ENCODE data around the gene LCLAT1.

The LCLAT1 gene

DNA sequence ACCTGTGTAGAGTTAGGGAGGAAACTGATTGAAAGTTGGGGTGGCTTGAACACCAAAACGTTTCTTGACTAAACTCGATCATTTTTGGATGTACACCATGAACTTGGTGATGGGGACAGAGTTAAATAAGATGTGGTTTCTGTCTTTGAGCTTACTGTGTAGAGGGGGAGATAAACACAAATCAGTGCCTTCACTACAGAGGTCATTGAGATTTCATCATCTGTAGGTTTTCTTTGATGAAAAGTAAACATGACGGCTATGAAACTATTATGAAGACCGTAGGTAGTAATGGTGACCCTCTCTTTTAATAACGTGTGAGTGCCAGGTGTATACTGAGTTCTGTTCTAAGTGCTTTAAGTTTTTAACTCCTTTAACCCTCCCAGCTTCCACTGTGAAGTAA lies 6.5 kb downstream of the LCLAT1 start:
- Histone ChIP-seq H3K27me3 (ENCODE audit: insufficient read depth, low read length, poor library complexity, severe bottlenecking) (no peaks in the 10 kb centered on the region), H3K79me2 (ENCODE audit: insufficient read depth, low read length) (peaks cover 87% of the 10 kb centered on the region), H3K9me2 (replicated peaks; ENCODE audit: low read depth, low read length) (no peaks in the 10 kb centered on the region), H4K20me1 (ENCODE audit: insufficient read depth, low read length, poor library complexity, severe bottlenecking) (peaks cover 16% of the 10 kb centered on the region), H3K36me3 (ENCODE audit: insufficient read depth, low read length) (no peaks in the 10 kb centered on the region), H3K4me1 (ENCODE audit: insufficient read depth, low read length, poor library complexity, severe bottlenecking) (peaks cover 31% of the 10 kb centered on the region), H3F3A (ENCODE audit: low read depth) (no peaks in the 10 kb centered on the region), H3K9ac (ENCODE audit: low read depth, low read length, poor library complexity, severe bottlenecking) (no peak overlapping the region), H2AFZ (ENCODE audit: low read length) (no peak overlapping the region), H3K4me3 (ENCODE audit: low read length, poor library complexity, severe bottlenecking) (no peak overlapping the region), H3K4me2 (ENCODE audit: low read depth, low read length, poor library complexity, severe bottlenecking) (no peak overlapping the region), H3K9me3 (ENCODE audit: insufficient read depth, low read depth, low read length) (no peaks in the 10 kb centered on the region)
- TF ChIP-seq, protein P1, sequence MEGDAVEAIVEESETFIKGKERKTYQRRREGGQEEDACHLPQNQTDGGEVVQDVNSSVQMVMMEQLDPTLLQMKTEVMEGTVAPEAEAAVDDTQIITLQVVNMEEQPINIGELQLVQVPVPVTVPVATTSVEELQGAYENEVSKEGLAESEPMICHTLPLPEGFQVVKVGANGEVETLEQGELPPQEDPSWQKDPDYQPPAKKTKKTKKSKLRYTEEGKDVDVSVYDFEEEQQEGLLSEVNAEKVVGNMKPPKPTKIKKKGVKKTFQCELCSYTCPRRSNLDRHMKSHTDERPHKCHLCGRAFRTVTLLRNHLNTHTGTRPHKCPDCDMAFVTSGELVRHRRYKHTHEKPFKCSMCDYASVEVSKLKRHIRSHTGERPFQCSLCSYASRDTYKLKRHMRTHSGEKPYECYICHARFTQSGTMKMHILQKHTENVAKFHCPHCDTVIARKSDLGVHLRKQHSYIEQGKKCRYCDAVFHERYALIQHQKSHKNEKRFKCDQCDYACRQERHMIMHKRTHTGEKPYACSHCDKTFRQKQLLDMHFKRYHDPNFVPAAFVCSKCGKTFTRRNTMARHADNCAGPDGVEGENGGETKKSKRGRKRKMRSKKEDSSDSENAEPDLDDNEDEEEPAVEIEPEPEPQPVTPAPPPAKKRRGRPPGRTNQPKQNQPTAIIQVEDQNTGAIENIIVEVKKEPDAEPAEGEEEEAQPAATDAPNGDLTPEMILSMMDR (conservative IDR thresholded peaks at IDR 0.05; ENCODE audit: low read length), result no peak
- TF ChIP-seq EZH2phosphoT487 (IDR thresholded peaks at IDR 0.05; ENCODE audit: borderline replicate concordance), result no peak

DNA sequence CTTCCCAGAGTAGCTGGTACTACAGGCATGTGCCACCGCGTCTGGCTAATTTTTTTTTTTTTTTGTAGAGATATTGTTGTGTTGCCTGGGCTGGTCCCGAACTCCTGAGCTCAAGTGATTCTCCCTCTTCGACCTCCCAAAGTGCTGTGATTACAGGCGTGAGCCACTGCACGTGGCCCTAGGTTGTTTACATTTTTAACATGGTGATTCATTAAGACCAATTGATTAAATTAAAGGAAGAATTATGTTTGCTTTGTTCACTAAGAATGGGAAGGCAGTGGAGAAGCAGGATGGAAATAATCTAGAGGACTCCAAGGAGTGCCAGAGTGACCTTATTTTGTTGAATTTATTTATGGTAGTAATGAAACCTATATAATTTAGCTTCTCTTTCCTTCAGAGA lies 7.5 kb downstream of the LCLAT1 start:
- Histone ChIP-seq H3K79me2 (ENCODE audit: insufficient read depth, low read length) (peaks cover 88% of the 10 kb centered on the region), H3K4me1 (ENCODE audit: insufficient read depth, low read length, poor library complexity, severe bottlenecking) (peaks cover 34% of the 10 kb centered on the region), H3K4me3 (ENCODE audit: low read length, poor library complexity, severe bottlenecking) (no peak overlapping the region), H3K9me2 (replicated peaks; ENCODE audit: low read depth, low read length) (no peaks in the 10 kb centered on the region), H3K36me3 (ENCODE audit: insufficient read depth, low read length) (no peaks in the 10 kb centered on the region), H3F3A (ENCODE audit: low read depth) (no peaks in the 10 kb centered on the region), H4K20me1 (ENCODE audit: insufficient read depth, low read length, poor library complexity, severe bottlenecking) (peaks cover 21% of the 10 kb centered on the region), H3K4me2 (ENCODE audit: low read depth, low read length, poor library complexity, severe bottlenecking) (no peak overlapping the region), H3K27me3 (ENCODE audit: insufficient read depth, low read length, poor library complexity, severe bottlenecking) (no peaks in the 10 kb centered on the region), H2AFZ (ENCODE audit: low read length) (no peak overlapping the region), H3K9ac (ENCODE audit: low read depth, low read length, poor library complexity, severe bottlenecking) (no peak overlapping the region), H3K9me3 (ENCODE audit: insufficient read depth, low read depth, low read length) (no peaks in the 10 kb centered on the region)
- TF ChIP-seq EZH2phosphoT487 (IDR thresholded peaks at IDR 0.05; ENCODE audit: borderline replicate concordance), result no peak
- TF ChIP-seq, protein P1 (conservative IDR thresholded peaks at IDR 0.05; ENCODE audit: low read length), result no peak

DNA sequence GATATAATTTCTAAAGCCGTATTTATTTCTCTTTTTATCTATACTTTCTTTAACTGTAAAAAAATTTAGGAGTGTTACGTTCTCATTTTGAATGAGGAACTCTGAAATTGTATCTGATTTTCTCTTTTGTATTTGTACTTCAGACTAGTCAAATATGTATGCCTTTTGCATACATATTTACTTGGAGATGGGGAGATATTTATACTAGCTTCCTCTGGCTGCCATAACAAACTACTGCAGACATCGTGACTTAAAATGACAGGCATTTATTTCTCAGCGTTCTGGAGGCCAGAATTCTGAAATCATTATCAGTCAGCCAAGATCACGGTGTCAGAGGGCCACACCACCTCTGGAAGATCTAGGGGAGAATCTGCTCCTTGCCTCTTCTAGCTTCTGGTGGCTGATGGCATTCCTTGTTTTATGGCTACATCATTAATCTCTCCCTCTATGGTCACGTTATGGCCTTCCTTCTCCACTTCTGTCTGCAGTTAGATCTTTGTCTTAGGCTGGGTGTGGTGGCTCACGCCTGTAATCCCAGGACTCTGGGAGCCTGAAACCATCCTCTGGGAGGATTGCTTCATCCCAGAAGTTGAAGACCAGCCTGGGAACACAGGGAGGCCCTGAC lies 8.2 kb downstream of the LCLAT1 start:
- no peaks in the 10 kb centered on the region for H3K9me2 ChIP-seq (replicated peaks; ENCODE audit: low read depth, low read length)
- peaks cover 27% of the 10 kb centered on the region for H3K4me1 ChIP-seq (ENCODE audit: insufficient read depth, low read length, poor library complexity, severe bottlenecking)
- no peaks in the 10 kb centered on the region for H3K27me3 ChIP-seq (ENCODE audit: insufficient read depth, low read length, poor library complexity, severe bottlenecking)
- no peaks in the 10 kb centered on the region for H3F3A ChIP-seq (ENCODE audit: low read depth)
- no peak overlapping the region for H3K4me3 ChIP-seq (ENCODE audit: low read length, poor library complexity, severe bottlenecking)
- H3K4me2 ChIP-seq (ENCODE audit: low read depth, low read length, poor library complexity, severe bottlenecking), result no peak overlapping the region
- peaks cover 19% of the 10 kb centered on the region for H4K20me1 ChIP-seq (ENCODE audit: insufficient read depth, low read length, poor library complexity, severe bottlenecking)
- no peaks in the 10 kb centered on the region for H3K9me3 ChIP-seq (ENCODE audit: insufficient read depth, low read depth, low read length)
- H3K36me3 ChIP-seq (ENCODE audit: insufficient read depth, low read length), result no peaks in the 10 kb centered on the region
- H3K79me2 ChIP-seq (ENCODE audit: insufficient read depth, low read length), result peaks cover 88% of the 10 kb centered on the region
- no peak overlapping the region for H3K9ac ChIP-seq (ENCODE audit: low read depth, low read length, poor library complexity, severe bottlenecking)
- TF ChIP-seq, protein P1 (conservative IDR thresholded peaks at IDR 0.05; ENCODE audit: low read length), result no peak
- TF ChIP-seq EZH2phosphoT487 (IDR thresholded peaks at IDR 0.05; ENCODE audit: borderline replicate concordance), result no peak
- H2AFZ ChIP-seq (ENCODE audit: low read length), result no peak overlapping the region

Measured in Loucy (cell line).